BE2C (cell line): ENCODE data around the gene AKR1A1.

ENCODE experiments used
- DNase-seq: peaks from one replicate; pipeline ENCODE4 v3.0.0-alpha.2; 2020
- H3K27me3 ChIP-seq: fragments of 250-450 bp; sonication (Bioruptor Pico); 2 replicates; pipeline ENCODE4 v1.5.1; 2020; ENCODE audit warnings: mild to moderate bottlenecking
- H3K36me3 ChIP-seq: fragments of 250-450 bp; sonication (Bioruptor Pico); 2 replicates; pipeline ENCODE4 v1.5.1; 2020; ENCODE audit warnings: mild to moderate bottlenecking
- H3K4me1 ChIP-seq: fragments of 250-450 bp; sonication (Bioruptor Pico); 2 replicates; pipeline ENCODE4 v1.5.1; 2020
- H3K4me3 ChIP-seq: 2 replicates; pipeline ENCODE4 v1.5.1; 2011; ENCODE audit warnings: low read depth, low read length
- H3K9me3 ChIP-seq: fragments of 250-450 bp; sonication (Bioruptor Pico); 2 replicates; pipeline ENCODE4 v1.5.1; 2020
- TF ChIP-seq, protein P1 (sequence below): IDR thresholded peaks from 2 replicates; pipeline ENCODE4 v1.5.1; 2012; ENCODE audit warnings: mild to moderate bottlenecking, low read depth, low read length

AKR1A1 gene

DNA sequence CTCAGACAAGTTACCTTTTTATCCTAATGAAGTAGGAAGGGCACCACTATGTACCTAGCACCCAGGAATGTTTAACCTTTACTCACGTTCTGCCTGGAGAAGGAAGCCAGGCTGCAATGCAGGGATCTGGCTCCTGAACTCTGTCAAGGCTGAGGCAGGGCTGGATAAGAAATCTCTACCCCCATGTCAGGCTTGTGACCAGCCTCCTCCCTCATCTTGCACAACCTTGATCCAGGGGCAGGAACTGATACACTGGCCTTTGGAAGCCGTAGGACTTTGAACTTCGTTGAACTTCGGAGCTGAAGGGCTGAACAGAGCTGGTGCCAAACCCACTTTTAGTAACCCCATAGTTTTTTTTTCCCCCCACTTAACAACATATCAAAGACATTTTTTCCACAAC is 8.0 kb upstream of the AKR1A1 start:
- H3K27me3 ChIP-seq: no peaks in the 10 kb centered on the region
- no peaks in the 10 kb centered on the region for H3K9me3 ChIP-seq
- H3K4me3 ChIP-seq: no peak overlapping the region
- no peak for DNase-seq
- TF ChIP-seq, protein P1, sequence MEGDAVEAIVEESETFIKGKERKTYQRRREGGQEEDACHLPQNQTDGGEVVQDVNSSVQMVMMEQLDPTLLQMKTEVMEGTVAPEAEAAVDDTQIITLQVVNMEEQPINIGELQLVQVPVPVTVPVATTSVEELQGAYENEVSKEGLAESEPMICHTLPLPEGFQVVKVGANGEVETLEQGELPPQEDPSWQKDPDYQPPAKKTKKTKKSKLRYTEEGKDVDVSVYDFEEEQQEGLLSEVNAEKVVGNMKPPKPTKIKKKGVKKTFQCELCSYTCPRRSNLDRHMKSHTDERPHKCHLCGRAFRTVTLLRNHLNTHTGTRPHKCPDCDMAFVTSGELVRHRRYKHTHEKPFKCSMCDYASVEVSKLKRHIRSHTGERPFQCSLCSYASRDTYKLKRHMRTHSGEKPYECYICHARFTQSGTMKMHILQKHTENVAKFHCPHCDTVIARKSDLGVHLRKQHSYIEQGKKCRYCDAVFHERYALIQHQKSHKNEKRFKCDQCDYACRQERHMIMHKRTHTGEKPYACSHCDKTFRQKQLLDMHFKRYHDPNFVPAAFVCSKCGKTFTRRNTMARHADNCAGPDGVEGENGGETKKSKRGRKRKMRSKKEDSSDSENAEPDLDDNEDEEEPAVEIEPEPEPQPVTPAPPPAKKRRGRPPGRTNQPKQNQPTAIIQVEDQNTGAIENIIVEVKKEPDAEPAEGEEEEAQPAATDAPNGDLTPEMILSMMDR: no peak
- no peaks in the 10 kb centered on the region for H3K36me3 ChIP-seq
- no peaks in the 10 kb centered on the region for H3K4me1 ChIP-seq

GRCh38 chr1:45543581-45544417 is 6.8 kb upstream of the AKR1A1 start:
- no peaks in the 10 kb centered on the region for H3K4me1 ChIP-seq
- no peaks in the 10 kb centered on the region for H3K9me3 ChIP-seq
- no peaks in the 10 kb centered on the region for H3K27me3 ChIP-seq
- H3K36me3 ChIP-seq: no peaks in the 10 kb centered on the region
- H3K4me3 ChIP-seq: no peak overlapping the region
- DNase-seq: no peak
- TF ChIP-seq, protein P1: no peak

DNA sequence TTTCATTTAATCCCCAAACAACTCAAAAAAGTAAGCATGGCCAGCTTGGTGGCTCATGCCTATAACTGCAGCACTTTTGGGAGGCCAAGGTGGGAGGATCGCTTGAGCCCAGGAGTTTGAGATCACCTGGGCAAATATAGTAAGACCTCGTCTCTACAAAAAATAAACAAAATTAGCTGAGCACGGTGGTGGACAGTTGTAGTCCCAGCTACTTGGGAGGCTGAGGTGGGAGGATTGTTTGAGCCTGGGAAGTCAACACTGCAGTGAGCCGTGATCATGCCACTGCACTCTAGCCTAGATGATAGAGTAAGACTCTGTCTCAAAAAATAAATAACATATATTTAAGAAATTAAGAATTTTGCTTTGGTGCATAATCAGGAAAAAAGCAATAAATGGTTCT is 6.1 kb upstream of the AKR1A1 start:
- Histone ChIP-seq H3K27me3 (no peaks in the 10 kb centered on the region), H3K4me3 (no peak overlapping the region), H3K36me3 (no peaks in the 10 kb centered on the region), H3K4me1 (no peaks in the 10 kb centered on the region), H3K9me3 (no peaks in the 10 kb centered on the region)
- TF ChIP-seq, protein P1: no peak
- no peak for DNase-seq

DNA sequence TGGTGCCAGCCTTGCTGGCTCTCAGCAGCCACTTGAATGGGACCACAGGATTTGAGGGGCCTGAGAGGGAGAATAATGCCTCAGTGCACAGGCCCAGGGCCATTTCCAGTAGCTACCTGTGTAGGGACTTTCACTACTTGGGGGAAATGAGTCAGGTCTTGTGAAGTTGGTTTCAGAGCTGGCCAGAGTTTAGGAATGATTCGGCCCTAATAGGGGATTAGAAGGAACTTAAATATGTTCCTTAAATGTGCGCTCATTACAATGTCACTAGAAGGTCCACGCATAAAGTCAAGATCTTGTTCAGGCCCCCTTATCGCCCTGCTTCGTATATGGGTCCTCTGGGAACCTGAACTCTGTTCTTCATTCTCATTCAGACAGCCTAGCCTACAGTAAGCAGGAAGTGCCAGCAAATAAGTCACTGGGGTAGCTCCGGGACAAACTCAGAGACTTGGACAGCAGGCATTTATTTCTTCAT is 5.6 kb upstream of the AKR1A1 start:
- Histone ChIP-seq H3K4me1 (no peaks in the 10 kb centered on the region), H3K36me3 (no peaks in the 10 kb centered on the region), H3K9me3 (no peaks in the 10 kb centered on the region), H3K4me3 (no peak overlapping the region), H3K27me3 (no peaks in the 10 kb centered on the region)
- TF ChIP-seq, protein P1: no peak
- no peak for DNase-seq

GRCh38 chr1:45545553-45546310 is 4.9 kb upstream of the AKR1A1 start:
- Histone ChIP-seq H3K27me3 (no peaks in the 10 kb centered on the region), H3K4me3 (no peak overlapping the region), H3K36me3 (no peaks in the 10 kb centered on the region), H3K4me1 (no peaks in the 10 kb centered on the region), H3K9me3 (no peaks in the 10 kb centered on the region)
- DNase-seq: no peak
- TF ChIP-seq, protein P1: no peak
